Loucy (cell line): ENCODE measurements around the gene TBX6.

Experiments
- EZH2phosphoT487 ChIP-seq: fragments of 200-600 bp; IDR thresholded peaks from 2 replicates; pipeline ENCODE4 v1.6.1; 2018; ENCODE audit warnings: antibody characterized with exemption, mild to moderate bottlenecking, moderate library complexity, borderline replicate concordance
- TF ChIP-seq, protein P1 (sequence below): fragments of 200-600 bp; sonication (generic); conservative IDR thresholded peaks from 2 replicates; pipeline ENCODE4 v1.5.1; 2014; ENCODE audit warnings: mild to moderate bottlenecking, antibody characterized with exemption, low read length

DNA sequence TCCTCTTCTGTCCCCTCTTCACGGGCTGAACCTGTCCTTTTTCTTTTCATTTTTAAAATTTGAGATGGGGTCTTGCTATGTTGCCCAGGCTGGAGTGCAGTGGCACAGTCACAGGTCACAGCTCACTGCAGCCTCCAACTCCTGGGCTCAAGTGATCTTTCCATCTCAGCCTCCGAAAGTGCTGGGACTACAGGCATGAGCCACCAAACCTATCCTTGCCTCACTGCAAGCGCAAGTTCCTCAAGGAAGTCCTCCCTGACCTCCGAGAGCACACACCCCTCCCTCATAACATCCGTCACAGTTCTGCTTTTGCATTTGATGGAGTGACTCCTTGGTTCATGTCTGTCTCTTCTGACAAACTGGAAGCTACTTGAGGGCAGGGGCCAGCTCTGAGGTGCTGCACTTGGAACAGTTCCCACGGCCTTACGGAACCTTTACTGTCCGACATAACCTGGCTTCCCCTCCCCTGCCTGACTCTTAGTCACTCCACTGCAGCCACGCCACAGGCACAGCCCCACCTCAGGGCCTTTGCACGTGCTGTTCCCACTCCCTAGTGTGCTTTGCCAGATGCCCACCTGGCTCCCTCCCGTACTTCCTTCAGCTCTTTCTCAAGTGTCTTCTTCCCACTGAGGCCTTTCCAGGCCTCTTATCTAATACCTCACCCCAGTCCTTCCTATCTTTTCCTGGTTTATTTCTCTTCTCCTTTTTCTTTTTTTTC, 4.4 kb downstream of the TBX6 start:
- TF ChIP-seq, protein P1, sequence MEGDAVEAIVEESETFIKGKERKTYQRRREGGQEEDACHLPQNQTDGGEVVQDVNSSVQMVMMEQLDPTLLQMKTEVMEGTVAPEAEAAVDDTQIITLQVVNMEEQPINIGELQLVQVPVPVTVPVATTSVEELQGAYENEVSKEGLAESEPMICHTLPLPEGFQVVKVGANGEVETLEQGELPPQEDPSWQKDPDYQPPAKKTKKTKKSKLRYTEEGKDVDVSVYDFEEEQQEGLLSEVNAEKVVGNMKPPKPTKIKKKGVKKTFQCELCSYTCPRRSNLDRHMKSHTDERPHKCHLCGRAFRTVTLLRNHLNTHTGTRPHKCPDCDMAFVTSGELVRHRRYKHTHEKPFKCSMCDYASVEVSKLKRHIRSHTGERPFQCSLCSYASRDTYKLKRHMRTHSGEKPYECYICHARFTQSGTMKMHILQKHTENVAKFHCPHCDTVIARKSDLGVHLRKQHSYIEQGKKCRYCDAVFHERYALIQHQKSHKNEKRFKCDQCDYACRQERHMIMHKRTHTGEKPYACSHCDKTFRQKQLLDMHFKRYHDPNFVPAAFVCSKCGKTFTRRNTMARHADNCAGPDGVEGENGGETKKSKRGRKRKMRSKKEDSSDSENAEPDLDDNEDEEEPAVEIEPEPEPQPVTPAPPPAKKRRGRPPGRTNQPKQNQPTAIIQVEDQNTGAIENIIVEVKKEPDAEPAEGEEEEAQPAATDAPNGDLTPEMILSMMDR: no peak
- TF ChIP-seq EZH2phosphoT487: no peak
